AG04450 (cell line): ENCODE results near the gene TMEM167B. TPM values are rescaled to one million over a fixed set of nuclear protein-coding genes. Genes with fewer than 3 reads are reported as not detected.
A peak's percentile ranks its signal among the peaks of the same experiment; 100 is the strongest.

Experiments
- CTCF ChIA-PET: fragments of 300-600, 350-600 bp; formaldehyde crosslinking; extraction: SDS; loops from one replicate; lab custom pipeline; 2022; ENCODE audit warnings: antibody characterized with exemption, inconsistent platforms; lab: Charles Lee
- POLR2A ChIA-PET: fragments of 350-600 bp; formaldehyde crosslinking; extraction: SDS; loops from one replicate; lab custom pipeline; 2021; ENCODE audit warnings: antibody characterized with exemption, inconsistent platforms; lab: Yijun Ruan, JAX
- DNase-seq: peaks from one replicate; pipeline ENCODE4 v3.0.0-alpha.2; 2011; ENCODE audit warnings: low read depth, low spot score
- H3K27ac ChIP-seq: one replicate; pipeline ENCODE4 v1.5.1; 2012; ENCODE audit warnings: low read depth, low read length, control low read depth
- H3K27me3 ChIP-seq: one replicate; pipeline ENCODE4 v1.6.0; 2012; ENCODE audit warnings: low read length; ENCODE audit not compliant: control insufficient read depth, insufficient read depth
- H3K4me3 ChIP-seq: 2 replicates; pipeline ENCODE4 v1.5.1; 2011; ENCODE audit warnings: mild to moderate bottlenecking, low read depth, low read length, control low read depth
- H3K9me3 ChIP-seq: 2 replicates; pipeline ENCODE4 v1.5.1; 2012; ENCODE audit warnings: low read length; ENCODE audit not compliant: control insufficient read depth, insufficient read depth
- CTCF ChIP-seq: IDR thresholded peaks from 2 replicates; pipeline ENCODE4 v1.5.1; 2011; ENCODE audit warnings: low read depth, low read length, control low read depth, inconsistent platforms
- polyA minus RNA-seq: library from RNA; depleted of rRNA, polyadenylated mRNA; stranded (reverse); fragments of >200 nt; gene quantifications from 2 replicates; pipeline ENCODE4 v1.2.3, GENCODE V29; 2011; rRNA and poly(A)+ RNA removed
- polyA plus RNA-seq: library from polyadenylated mRNA; depleted of rRNA; stranded (reverse); fragments of >200 nt; gene quantifications from 2 replicates; pipeline ENCODE4 v1.2.3, GENCODE V29; 2011; rRNA removed

The TMEM167B gene
- 38.8 and 39.0 TPM in 2 replicates for polyA plus RNA-seq
- 16.9 and 20.0 TPM in 2 replicates for polyA minus RNA-seq

- peak; percentile 79 for DNase-seq
- Histone ChIP-seq H3K4me3 (peak within 1 kb of the TSS; percentile 92), H3K9me3 (peaks cover 9% of the 10 kb centered on the region; the same call in 1 of the 2 replicates), H3K27ac (peak within 1 kb of the TSS; percentile 99), H3K27me3 (no peaks in the 10 kb centered on the region)
- ChIA-PET CTCF (interaction anchor here (1.0 to 2.8 kb wide), 2 partner anchors 9 to 22 kb away, joined by 3 to 15 read pairs; a partner anchor contains a TSS), POLR2A (interaction anchor here (0.6 to 2.7 kb wide), 5 partner anchors 10 to 184 kb away, joined by 4 to 55 read pairs (median 9); partner anchors contain the start of genes TAF13 and WDR47)
- no peak for TF ChIP-seq CTCF
These were observed at the start of gene TMEM167B for GRCh38 chr1:109090196-109091077. TSS of gene TMEM167B (plus strand) at chr1:109090764. CDS start at chr1:109090873, 109 bp downstream.

- H3K27ac ChIP-seq, result peak overlapping the region; percentile 65
- peaks cover 5% of the 10 kb centered on the region; the same call in 1 of the 2 replicates for H3K9me3 ChIP-seq
- POLR2A ChIA-PET, result interaction anchor here (1.0 to 1.7 kb wide), 2 partner anchors 30 to 59 kb away, joined by 3 to 19 read pairs; no protein-coding TSS in a partner anchor
- no peaks in the 10 kb centered on the region for H3K27me3 ChIP-seq
- TF ChIP-seq CTCF, result no peak
- CTCF ChIA-PET, result interaction anchor here (0.6 kb wide), 1 partner anchor 492 kb away, joined by 3 read pairs; no protein-coding TSS in a partner anchor
- peak overlapping the region; percentile 90 for H3K4me3 ChIP-seq
- no peak for DNase-seq
These were observed 49.5 kb upstream of the TMEM167B start for GRCh38 chr1:109040989-109041620.

DNA sequence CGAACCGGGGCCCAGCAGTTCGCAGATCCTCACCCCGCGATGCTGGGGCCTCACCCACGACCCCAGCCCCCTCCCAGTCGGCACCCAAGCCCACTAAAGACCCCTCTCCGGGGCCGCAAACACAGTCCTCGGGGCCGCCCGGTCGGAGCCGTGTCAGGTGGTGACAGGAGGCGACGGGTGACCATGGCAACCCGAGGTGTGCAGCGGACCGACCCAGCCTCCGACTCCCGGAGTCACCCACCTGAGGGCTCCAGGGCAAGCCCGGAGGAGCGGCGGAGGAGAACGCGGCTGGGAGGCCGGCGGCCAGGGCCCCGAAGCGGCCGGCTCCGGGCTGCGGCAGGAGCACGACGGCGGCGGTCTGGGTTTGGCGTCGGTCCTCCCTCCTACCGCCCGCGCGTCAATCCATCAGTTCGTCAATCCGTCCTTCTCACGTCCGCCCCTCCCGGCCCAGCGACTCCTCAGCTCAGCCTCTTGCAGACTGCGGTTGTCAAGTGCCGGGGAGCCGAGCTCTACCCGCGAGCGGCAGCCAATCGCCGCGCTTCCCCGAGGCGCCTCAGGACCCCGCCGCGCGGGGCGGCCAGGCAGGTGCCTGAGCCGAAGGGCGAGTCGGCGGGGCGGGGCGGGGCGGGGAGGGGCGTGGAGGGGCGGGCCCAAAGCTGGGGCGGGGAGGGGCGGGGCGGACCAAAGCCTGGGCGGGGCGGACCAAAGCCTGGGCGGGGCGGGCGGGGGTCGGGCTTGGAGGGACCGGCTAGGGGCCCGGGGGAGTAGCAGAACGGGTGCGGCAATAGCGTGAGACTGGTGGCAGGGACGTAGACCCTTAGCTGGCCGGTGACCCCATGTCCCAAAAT lies 48.7 kb upstream of the TMEM167B start, which contains the start of gene WDR47:
WDR47 (minus strand) TSS at position 482 of the 848 bp plus-strand sequence. CDS start 18,590 bp downstream, outside the sequence.
- peak within 1 kb of the TSS; percentile 90 for H3K4me3 ChIP-seq
- POLR2A ChIA-PET, result interaction anchor here (0.6 to 1.7 kb wide), 8 partner anchors 13 to 71 kb away, joined by 3 to 19 read pairs (median 5); partner anchors contain the start of genes TAF13 and TMEM167B
- DNase-seq, result peak; percentile 84
- TF ChIP-seq CTCF, result no peak
- H3K27ac ChIP-seq, result peak within 1 kb of the TSS; percentile 65
- peaks cover 5% of the 10 kb centered on the region; the same call in 1 of the 2 replicates for H3K9me3 ChIP-seq
- CTCF ChIA-PET, result interaction anchor here (0.6 to 1.4 kb wide), 3 partner anchors 13 to 491 kb away, joined by 3 read pairs; a partner anchor contains a TSS
- no peaks in the 10 kb centered on the region for H3K27me3 ChIP-seq

- no peak for DNase-seq
- Histone ChIP-seq H3K27me3 (no peaks in the 10 kb centered on the region), H3K4me3 (no peak overlapping the region), H3K9me3 (peaks cover 5% of the 10 kb centered on the region; the same call in 1 of the 2 replicates), H3K27ac (no peak overlapping the region)
- POLR2A ChIA-PET, result interaction anchor here (0.6 kb wide), 1 partner anchor 252 kb away, joined by 3 read pairs; no protein-coding TSS in a partner anchor
- CTCF ChIA-PET, result no interaction called here
- TF ChIP-seq CTCF, result no peak
These were observed 45.0 kb upstream of the TMEM167B start for GRCh38 chr1:109045595-109045994.
